Panc1 (cell line): Measurements from ENCODE around the gene SLC25A34. TPM values are rescaled to one million over a fixed set of nuclear protein-coding genes. Genes with fewer than 3 reads are reported as not detected.

Source experiments
- ATAC-seq: fragments of 200-7000 bp; cut with Tn5 transposase; 2 replicates; pipeline ENCODE4 v1.9.1; 2020; ENCODE audit warnings: mild to moderate bottlenecking, moderate library complexity
- BruUV-seq: library from RNA; stranded (reverse); fragments of 400-500 nt; replicated peaks from 2 replicates; lab custom pipeline; 2021; lab: Mats Ljungman, UMichigan
- CTCF ChIA-PET: fragments of 300-600 bp; sonication (Branson Sonifier 250); formaldehyde crosslinking; loops from one replicate; lab custom pipeline; 2022; ENCODE audit warnings: antibody characterized with exemption; lab: Charles Lee
- POLR2A ChIA-PET: fragments of 300-600 bp; sonication (Branson Sonifier 250); formaldehyde crosslinking; loops from one replicate; lab custom pipeline; 2022; ENCODE audit warnings: antibody characterized with exemption; lab: Charles Lee
- DNase-seq: peaks from one replicate; pipeline ENCODE4 v3.0.0-alpha.2; 2010; ENCODE audit warnings: low read depth, low spot score
- H3K27ac ChIP-seq: 2 replicates; pipeline ENCODE4 v1.5.1; 2011; ENCODE audit warnings: mild to moderate bottlenecking, low read length, inconsistent platforms
- H3K27me3 ChIP-seq: fragments of 200-500 bp; sonication (Bioruptor generic); 2 replicates; pipeline ENCODE4 v1.6.0; 2014; ENCODE audit warnings: low read length, inconsistent platforms; ENCODE audit not compliant: control insufficient read depth, insufficient read depth
- H3K36me3 ChIP-seq: fragments of 200-500 bp; sonication (Bioruptor generic); 2 replicates; pipeline ENCODE4 v1.5.1; 2014; ENCODE audit warnings: inconsistent platforms, mild to moderate bottlenecking, low read length, moderate library complexity; ENCODE audit not compliant: control insufficient read depth, insufficient read depth
- H3K4me1 ChIP-seq: 2 replicates; pipeline ENCODE4 v1.5.1; 2011; ENCODE audit warnings: inconsistent platforms, mild to moderate bottlenecking, low read length, moderate library complexity; ENCODE audit not compliant: control insufficient read depth, insufficient read depth
- H3K4me3 ChIP-seq, 2 experiments: 2 replicates each; pipeline ENCODE4 v1.5.1; 2011 to 2012; ENCODE audit warnings: low read depth in 2 of 2, low read length in 2 of 2, mild to moderate bottlenecking in 2 of 2, inconsistent platforms in 1 of 2, moderate library complexity in 1 of 2
- H3K9me3 ChIP-seq: fragments of 200-500 bp; sonication (Bioruptor generic); 2 replicates; pipeline ENCODE4 v1.5.1; 2014; ENCODE audit warnings: low read depth, mild to moderate bottlenecking, inconsistent platforms, low read length, moderate library complexity; ENCODE audit not compliant: control insufficient read depth, insufficient read depth
- CTCF ChIP-seq: fragments of 450-650 bp; IDR thresholded peaks from 2 replicates; pipeline ENCODE4 v1.5.1; 2017; ENCODE audit warnings: mild to moderate bottlenecking
- POLR2AphosphoS5 ChIP-seq: IDR thresholded peaks from 2 replicates; pipeline ENCODE4 v1.6.1; 2012; ENCODE audit warnings: mild to moderate bottlenecking, low read depth, low read length, moderate library complexity
- REST ChIP-seq, 2 experiments: IDR thresholded peaks; 2 replicates each; pipeline ENCODE4 v1.6.1; 2011 to 2012; ENCODE audit warnings: low read depth in 2 of 2, control low read depth in 1 of 2, low read length in 1 of 2, mild to moderate bottlenecking in 1 of 2, moderate library complexity in 1 of 2; ENCODE audit not compliant: insufficient read depth in 1 of 2
- SIN3A ChIP-seq: IDR thresholded peaks from 2 replicates; pipeline ENCODE4 v1.6.1; 2012; ENCODE audit warnings: low read depth, mild to moderate bottlenecking, low read length, moderate library complexity, borderline replicate concordance; ENCODE audit not compliant: insufficient read depth
- TCF7L2 ChIP-seq: IDR thresholded peaks from 2 replicates; pipeline ENCODE4 v1.6.1; 2011; ENCODE audit warnings: mild to moderate bottlenecking, low read depth, low read length, inconsistent platforms
- in situ Hi-C: cut with HindIII; loops from 2 replicates; pipeline ENCODE4 v1.10.0; 2016; ENCODE audit warnings: low sequenced_read_pairs, low pct_unique_long_range_greater_than_20kb
- intact Hi-C: fragments of 100-400 bp; cut with micrococcal nuclease; formaldehyde crosslinking; loops from one replicate; pipeline ENCODE4 v1.10.0; 2022; ENCODE audit not compliant: unreplicated experiment
- total RNA-seq: library from RNA; stranded (reverse); gene quantifications from one replicate; pipeline ENCODE4 v1.2.1, GENCODE V29; 2021; ENCODE audit not compliant: unreplicated experiment

Gene SLC25A34
- total RNA-seq, 1 experiment from 2014 or later = 0.64 TPM

DNA sequence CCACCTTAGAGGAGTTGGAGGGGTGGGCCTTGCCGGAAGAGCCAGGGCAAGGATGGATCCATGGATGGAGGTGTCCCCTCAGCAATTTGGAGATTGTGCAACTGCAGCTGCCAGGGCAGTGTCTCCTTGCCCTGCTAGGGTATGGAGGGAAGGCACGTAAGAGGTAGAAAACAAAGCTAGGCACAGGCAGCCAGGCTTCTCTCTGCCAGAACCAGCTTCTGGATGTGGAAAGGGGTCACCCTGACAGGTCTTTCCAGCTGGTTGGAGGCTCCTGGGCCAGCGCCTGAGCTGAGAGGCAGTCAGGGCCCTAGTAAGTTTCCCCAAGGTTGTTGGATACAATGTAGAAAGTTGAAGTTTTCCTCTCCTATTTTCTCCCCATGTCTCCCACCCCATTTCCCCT, 15.2 kb upstream of the SLC25A34 start:
- no TSS peak for BruUV-seq
- TF ChIP-seq SIN3A (no peak), CTCF (no peak), POLR2AphosphoS5 (no peak), REST (IDR thresholded peaks at IDR 0.05; ENCODE audit: insufficient read depth in 1 of 2, low read depth in 2 of 2, low read length in 1 of 2) (no peak), TCF7L2 (no peak)
- Histone ChIP-seq H3K4me1 (no peaks in the 10 kb centered on the region), H3K27ac (no peak overlapping the region), H3K27me3 (no peaks in the 10 kb centered on the region), H3K36me3 (no peaks in the 10 kb centered on the region; the same call in 1 of the 2 replicates), H3K4me3 (no peak overlapping the region), H3K9me3 (no peaks in the 10 kb centered on the region)
- DNase-seq = no peak
- no peak for ATAC-seq
- ChIA-PET POLR2A (no interaction called here), CTCF (no interaction called here)
- intact Hi-C loops (no loop called here), in situ Hi-C loops (no loop called here)

- in situ Hi-C loops = no loop called here
- Histone ChIP-seq H3K36me3 (no peaks in the 10 kb centered on the region; the same call in 1 of the 2 replicates), H3K27ac (no peak overlapping the region), H3K9me3 (no peaks in the 10 kb centered on the region), H3K4me1 (no peaks in the 10 kb centered on the region), H3K4me3 (no peak overlapping the region), H3K27me3 (no peaks in the 10 kb centered on the region)
- ChIA-PET CTCF (no interaction called here), POLR2A (interaction anchor here (0.6 kb wide), 1 partner anchor 202 kb away, joined by 3 read pairs; no protein-coding TSS in a partner anchor)
- intact Hi-C loops = no loop called here
- TF ChIP-seq SIN3A (no peak), POLR2AphosphoS5 (no peak), TCF7L2 (no peak), REST (IDR thresholded peaks at IDR 0.05; ENCODE audit: insufficient read depth in 1 of 2, low read depth in 2 of 2, low read length in 1 of 2) (no peak), CTCF (no peak)
- ATAC-seq (no peak), DNase-seq (no peak)
- no TSS peak for BruUV-seq
Measured at GRCh38 chr1:15722411-15722810, 13.6 kb upstream of the SLC25A34 start.
